GM10266 (cell line): ENCODE measurements around the gene ANO4.

Experiments used
- DNase-seq: peaks from one replicate; pipeline ENCODE4 v3.0.0; 2012; ENCODE audit errors: extremely low spot score
- CTCF ChIP-seq: IDR thresholded peaks from 2 replicates; pipeline ENCODE4 v1.5.1; 2012; ENCODE audit warnings: mild to moderate bottlenecking, low read depth; ENCODE audit not compliant: control insufficient read depth, insufficient read depth; ENCODE audit errors: missing control alignments

ANO4 gene

DNA sequence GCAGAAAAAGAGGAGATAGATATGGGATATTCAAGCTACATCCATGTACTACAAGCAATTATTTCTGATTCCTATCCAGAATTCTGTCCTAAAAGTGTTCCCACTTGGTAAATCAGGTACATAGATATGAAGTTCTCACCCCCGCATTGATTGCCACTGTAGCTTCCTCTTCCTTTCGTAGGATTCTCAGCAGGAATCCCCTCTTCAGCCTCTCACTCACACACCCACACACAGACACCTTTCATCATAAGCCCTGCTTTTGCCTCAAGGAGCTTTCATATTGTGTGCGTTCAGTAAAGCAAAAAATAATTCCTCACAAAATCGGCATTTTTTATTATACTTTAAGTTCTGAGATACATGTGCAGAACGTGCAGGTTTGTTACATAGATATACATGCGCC, 69.8 kb downstream of the ANO4 start:
- TF ChIP-seq CTCF, result no peak
- DNase-seq, result no peak

DNA sequence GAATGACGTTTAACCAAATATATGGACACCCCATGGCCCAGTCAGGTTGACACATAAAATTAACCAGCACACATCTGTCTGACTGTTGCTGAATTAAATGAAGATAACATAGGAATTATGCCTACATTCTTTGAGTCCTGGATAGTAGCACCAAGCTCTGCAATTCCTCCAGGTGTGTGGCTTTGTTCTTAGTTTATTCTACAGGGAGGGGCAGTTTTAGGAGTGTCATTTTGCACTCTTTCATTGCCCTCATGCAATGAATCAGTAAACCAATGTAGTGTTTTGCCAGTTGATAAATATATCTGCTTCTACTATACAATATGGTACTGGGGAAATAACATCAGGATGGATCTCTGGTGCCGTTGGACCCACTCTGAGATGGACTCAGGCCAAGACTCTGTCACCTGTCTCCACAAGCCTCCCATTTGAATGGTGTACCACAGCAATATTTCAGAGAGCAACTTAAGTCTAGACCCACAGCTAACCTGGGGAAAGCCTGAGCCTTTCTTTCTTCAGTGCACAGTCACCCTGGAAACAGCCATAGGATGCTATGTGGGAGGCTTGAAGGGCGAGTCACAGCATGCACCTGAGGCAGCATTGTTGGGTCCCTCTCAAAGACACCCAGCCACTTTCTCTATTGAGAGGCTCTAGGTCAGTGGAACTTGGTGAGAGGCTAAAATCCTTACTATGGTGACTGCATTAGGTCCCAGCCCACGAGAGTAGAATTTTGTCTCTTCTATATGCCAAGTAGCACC, 73.2 kb downstream of the ANO4 start:
- TF ChIP-seq CTCF, result no peak
- no peak for DNase-seq

GRCh38 chr12:100868487-100868886, 73.9 kb downstream of the ANO4 start:
- DNase-seq, result no peak
- TF ChIP-seq CTCF, result no peak

DNA sequence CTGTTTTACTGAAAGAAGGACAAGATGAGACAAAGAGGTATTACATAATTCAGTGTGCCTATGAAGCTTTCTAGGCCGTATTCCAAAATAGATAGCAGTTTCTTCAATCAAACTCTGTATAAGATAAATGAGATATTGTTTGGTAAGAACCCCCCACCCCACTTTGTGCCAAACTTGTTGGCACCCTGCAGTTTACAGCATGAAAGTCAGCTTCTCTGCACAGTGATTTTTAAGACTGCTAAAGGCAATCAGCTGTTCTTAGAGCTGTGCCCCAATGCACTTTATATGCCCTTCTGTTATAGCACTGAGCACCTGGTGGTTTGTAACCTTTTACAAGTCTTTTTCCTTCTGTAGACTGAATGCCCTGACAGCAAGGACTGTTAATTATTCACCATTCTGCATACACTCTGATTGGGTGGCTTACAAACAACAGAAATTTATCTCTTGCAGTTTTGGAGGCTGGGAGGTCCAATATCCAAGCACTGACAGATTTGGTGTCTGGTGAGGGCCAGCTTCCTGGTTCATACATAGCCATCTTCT, 76.7 kb downstream of the ANO4 start:
- no peak for DNase-seq
- TF ChIP-seq CTCF, result no peak

DNA sequence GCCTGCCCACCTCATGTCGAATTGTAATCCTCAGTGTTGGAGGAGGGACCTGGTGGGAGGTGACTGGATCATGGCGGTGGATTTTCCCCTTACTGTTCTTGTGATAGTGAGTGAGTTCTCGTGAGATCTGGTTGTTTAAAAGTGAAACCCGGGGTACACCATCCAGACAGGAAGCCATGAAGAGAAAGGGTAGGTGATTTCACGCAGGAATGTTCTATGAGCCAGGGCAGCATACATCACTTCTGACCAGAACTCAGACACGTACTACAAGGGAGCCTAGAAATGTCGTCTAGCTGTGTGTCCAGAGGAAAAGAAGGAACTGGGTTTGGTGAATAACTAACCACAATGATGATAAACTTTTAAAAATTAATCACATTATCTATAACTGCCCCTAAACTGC, 80.6 kb downstream of the ANO4 start:
- no peak for TF ChIP-seq CTCF
- DNase-seq, result no peak

DNA sequence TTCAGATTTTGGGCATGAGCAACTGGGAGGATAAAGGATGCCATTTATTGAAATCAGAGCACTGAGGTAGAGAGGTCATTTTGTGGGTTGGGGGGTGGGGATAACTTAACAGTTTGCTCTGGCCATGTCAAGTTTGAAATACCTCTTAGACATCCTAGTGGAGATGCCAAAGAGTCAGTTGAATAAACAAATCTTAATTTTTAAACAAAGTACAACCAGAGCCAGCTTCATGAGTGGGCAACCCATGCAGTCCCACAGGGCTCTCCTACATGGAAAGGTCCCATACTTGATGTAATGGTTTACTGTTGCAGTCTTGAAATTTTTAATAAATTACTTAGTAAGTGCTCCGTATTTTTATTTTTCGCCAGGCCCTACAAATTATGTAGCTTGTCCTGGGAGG, 81.2 kb downstream of the ANO4 start:
- no peak for TF ChIP-seq CTCF
- DNase-seq, result no peak

GRCh38 chr12:100877776-100878175, 83.2 kb downstream of the ANO4 start:
- no peak for DNase-seq
- no peak for TF ChIP-seq CTCF
